Measurements from ENCODE around the gene SYNJ2.

Gene SYNJ2

DNA sequence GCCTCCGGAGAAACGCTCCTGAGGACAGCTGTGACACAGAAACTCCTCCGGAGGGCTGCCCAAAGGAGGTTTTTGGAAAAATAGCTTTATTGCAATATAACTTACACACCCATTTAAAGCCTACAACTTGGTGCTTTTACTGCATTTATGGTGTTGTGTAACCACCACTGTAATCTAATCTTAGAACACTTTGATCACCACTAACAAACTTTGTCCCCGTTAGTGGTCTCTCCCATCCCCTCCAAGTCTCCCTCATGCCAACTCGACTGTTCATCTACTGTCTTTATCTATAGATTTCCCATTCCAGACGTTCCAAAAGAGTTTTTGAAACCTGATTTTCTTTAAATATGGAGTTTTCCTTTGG is 62.8 kb downstream of the SYNJ2 start:
- no peak for DNase-seq

DNA sequence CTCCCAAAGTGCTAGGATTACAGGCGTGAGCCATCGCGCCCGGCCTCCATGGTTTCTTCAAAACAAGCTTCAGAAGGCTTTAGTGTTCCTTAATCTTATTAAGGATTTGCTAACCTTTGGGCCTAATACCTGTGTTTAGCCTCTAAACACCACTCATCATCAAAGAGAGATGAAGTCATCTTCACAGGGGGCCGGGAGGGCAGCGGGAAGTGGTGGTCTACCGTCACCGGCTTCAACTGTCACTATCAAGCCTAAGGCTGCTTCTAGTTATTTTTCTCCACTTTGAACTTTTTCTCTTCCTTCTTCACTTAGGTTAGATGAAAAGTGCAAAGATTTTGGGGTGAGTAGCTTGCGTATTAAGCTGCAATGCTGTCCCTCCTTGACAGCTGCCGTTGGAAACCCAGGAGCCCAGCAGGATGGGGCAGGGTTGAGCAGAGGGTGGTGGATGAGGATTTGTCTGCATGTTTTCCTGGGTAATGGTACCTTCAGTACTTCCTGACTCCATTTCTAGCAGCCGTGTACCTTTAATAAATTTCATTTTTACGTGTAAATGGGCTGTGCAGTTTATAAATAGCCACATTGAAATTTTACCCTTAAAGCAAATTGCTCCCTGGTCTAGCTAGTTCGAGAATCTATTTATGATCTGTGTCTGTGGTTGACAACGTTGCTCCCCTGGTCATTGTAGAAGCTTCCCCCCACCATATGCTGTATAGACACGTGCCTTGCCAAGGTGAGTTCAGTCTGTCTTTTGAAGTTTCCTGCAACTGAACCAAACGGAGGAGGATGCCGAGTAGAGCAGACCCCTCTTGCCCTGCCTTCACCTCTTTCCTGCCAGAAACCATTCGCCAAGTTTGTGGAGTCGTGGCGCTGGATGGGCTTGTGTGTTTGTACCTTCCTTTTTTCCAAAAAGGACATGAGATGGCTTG is 64.8 kb downstream of the SYNJ2 start:
- DNase-seq: no peak

DNA sequence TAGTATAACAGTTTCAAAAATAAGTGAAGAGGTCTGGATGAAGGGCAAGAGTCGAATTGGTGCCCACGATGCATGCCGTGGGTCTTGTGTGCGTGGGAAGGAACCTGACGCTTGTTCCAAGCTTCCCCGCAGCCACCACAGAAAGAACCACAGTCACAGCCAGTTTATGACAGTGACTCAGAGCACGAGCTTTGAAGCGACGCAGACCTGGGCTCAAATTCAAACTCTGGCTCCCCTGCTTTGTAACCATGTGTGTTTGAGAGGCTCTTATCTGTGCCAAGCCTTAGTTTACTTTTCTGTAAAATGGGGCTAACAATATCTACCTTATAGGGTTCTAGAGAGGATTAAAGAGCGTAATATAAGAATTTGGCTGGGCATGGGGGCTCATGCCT is 65.5 kb downstream of the SYNJ2 start:
- DNase-seq: peak; percentile 73

DNA sequence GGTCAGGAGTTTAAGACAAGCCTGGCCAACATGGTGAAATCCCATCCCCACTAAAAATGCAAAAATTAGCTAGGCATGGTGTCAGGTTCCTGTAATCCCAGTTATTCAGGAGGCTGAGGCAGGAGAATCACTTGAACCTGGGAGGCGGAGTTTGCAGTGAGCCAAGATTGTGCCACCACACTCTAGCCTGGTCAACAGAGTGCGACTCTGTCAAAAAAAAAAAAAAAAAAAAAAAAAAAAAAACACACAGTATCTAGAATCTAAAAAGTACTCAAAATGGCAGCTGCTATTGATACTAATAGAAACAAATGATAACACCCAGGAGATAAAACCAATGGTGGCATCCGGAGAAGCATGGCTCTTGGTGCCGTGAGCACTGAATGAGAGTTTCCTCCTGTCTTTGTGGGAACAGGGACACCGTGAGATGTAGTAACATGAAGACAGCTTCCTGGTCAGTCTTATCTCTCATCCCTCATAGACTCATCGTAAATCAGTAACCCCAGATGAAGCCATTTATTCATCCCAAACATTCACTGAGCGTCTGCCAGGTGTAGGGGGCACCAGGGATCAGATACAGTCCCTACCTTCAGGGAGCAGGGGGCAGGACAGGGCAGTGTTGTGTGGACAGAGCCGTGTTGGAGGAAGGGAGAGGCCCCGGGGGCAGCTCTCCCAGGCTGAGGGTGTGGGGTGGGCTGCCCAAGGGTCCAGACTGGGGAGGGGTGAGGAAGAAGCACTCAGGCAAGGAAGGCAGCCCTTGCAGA is 66.1 kb downstream of the SYNJ2 start:
- DNase-seq: no peak

DNA sequence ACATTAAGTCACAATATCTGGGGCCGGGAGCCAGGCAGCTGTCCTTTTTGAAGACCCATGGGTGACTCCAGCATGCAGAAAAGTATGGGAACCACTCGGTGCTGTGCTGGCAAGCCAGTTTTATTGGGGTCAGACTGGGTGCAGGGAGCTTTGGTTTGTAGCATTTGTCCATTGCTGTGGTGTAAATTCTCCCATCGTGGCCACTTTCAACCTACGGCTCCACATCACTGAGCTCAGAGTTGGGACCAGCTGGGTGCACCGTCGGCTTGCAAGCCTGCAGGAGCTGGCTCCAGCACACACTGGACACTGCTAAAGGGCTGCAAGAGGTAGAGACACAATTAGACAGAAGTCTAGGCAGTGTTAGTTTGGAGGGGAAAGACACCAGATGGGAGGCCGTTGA is 66.9 kb downstream of the SYNJ2 start:
- DNase-seq: no peak

DNA sequence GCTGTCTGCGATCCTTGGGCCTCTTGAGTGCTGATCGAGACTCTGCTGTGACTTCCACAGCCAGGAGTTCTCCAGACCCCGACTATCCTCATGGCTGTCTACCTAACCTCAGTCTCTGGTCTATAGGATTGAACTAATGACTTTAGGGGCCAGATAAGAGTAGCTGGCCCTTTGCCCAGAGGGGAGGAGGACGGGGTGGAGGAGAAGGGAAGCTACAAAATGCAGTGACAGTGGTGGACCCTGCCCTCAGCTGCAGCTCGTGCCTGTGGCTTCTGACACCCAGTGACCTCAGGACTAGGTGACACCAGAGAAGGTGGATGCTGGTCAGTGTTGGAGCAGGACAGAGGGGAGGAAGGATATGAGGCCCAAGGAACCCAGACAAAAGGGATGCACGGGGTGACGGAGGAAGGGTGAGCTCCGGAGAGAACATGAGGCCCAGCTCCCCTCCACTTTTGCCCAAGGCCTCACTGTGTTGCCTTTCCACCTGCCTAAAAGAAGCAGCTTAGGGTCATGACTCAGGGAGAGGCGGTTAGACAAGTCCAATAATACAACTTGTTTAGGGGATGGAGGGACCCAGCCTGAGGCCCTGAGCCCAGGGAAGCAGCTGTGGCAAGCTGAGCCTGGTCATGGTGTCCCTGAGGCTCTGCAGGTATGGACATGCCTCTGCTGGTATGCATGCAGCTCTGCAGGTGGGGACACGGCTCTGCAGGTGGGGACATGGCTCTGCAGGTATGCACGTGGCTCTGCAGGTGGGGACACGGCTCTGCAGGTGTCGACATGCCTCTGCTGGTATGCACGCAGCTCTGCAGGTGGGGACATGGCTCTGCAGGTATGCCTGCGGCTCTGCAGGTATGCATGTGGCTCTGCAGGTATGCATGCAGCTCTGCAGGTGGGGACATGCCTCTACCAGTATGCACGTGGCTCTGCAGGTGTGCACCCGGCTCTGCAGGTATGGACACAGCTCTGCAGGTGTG is 67.7 kb downstream of the SYNJ2 start:
- no peak for DNase-seq

DNA sequence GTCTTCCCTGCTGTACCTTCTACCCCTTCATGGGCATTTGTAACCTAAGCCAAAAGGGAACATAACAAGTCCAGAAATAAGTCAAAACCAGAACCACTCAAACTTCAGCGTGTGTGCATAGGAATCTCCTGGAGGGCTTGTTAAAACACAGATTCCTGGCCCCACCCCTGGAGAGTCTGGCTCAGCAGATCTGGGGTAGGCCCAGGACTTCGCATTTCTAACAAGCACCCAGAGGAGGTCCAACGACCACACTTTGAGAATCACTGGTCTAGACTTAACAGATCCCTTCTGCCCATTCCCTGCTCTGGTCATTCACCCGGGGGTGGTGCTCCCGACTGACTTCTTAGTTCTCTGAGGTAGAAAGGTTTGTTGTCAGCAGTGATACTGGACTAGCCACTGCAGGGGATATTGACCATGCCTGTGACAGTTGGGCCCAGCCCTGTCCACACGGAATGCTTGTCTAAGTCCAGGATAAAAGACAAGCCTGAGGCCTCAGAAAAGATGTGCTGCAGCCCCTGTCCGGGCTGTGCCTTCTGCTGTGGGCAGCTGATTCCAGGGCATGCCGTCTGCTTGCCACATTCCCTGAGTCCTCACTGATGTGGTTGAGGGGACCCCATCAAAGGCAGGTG is 68.6 kb downstream of the SYNJ2 start:
- DNase-seq: no peak

DNA sequence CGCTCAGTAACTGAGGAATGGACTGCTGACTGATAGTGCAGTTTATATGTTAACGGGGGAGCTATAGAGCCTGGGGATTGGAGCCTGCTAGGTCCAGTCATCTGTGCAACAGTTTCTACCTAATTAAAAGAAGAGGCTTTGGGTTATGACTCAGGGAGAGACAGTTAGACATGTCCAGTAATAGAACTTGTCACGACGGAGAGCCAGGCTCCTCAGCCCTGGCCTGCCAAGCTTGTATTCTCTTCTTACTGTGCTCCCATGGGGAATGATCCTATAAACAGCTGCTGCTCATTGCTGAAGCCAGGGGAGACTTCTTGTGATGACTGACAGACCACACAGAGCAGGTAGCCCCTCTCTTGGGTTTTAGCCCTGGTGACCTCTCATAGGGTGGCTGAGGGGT is 69.3 kb downstream of the SYNJ2 start:
- DNase-seq: no peak

DNA sequence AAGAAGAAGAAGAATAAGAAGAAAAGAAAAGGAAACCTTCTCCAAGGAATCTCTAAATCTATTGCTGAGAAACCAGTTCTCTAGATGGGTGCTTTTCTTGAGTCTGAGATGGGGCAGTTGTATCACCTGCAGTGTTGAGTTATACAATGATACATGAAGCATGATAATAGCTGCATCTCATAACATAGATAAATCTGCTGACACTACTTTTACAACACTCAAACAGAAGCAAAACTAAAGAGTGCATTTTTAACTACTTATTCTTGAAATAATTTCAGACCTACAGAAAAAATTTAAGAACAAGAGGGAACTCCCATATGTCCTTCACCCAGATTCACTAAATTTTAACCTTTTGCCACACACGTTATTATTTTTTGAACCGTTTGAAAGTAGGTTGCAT is 70.3 kb downstream of the SYNJ2 start:
- DNase-seq: no peak

DNA sequence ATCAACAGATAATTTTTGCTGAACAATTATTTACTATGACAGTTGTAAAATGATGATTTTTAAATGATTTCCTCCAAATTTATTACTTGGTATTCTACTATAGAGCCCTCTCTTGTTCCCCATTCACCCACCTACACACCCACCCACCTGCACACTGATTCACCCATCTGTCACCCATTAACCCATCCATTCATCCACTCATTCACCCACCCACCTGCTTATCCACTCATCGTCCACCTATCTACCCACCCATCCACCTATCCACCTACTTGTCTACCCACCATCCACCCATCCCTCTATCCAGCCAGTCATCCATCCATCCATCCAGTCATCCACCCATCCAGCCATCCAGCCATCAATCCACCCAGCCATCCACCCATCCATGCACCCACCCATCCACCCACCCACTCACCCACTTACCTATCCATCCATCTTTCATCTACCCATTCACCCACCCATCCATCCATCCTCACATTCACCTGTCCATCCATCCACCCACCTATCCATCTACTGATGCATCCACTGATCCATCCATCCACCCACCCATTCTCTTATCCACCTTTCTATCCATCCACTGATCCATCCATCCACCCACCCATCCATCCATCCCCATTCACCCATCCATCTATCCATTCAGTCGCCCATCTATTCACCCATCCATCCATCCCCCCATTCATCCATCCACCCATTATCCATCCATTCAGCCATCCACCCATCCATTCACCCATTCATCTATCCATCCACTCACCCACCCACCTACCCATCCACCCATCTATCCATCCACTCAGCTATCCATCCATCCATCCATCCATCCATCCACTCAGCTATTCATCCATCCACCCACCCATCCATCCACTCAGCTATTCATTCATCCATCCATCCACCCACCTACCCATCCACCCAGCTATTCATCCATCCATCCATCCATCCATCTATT is 72.0 kb downstream of the SYNJ2 start:
- DNase-seq: no peak

DNA sequence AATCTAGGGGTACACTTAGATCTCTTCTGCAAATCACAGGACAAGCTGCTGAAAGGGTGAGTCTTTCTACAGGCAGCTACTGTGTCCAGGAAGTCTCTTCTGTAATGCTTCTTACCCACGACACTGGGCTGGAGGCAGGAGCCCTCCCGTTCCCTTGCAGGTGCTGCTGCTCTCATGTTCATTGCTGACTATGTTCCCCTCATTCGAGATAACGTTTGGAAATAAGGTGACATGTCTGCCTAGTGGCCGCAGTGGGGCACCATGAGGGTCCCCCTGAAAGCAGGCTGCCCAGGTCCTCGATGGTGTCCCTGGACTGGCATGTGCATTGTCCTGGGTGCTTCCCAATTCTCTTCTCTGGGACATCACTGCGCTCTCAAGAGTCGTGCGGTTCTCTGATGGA is 74.7 kb downstream of the SYNJ2 start:
- DNase-seq: no peak

DNA sequence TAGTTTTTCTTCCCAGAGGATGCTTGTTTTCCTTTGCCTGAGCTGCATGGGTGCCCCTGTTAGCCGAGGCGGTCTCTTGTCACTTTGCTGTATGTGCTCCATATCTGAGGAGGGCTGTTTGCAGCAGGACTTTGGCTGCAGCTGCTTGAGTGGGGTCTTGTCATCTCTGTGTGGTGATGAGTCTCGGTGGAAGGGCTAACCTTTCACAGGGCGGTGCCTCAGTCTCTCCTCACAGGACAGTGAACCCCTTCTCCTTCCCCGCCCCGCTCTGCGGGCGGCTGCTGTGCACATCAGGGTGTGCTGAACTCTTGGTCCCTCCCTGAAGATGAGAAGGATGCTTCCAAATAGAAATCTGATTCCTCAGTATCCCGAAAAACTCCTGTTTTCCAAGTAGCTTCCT is 75.1 kb downstream of the SYNJ2 start:
- no peak for DNase-seq

DNA sequence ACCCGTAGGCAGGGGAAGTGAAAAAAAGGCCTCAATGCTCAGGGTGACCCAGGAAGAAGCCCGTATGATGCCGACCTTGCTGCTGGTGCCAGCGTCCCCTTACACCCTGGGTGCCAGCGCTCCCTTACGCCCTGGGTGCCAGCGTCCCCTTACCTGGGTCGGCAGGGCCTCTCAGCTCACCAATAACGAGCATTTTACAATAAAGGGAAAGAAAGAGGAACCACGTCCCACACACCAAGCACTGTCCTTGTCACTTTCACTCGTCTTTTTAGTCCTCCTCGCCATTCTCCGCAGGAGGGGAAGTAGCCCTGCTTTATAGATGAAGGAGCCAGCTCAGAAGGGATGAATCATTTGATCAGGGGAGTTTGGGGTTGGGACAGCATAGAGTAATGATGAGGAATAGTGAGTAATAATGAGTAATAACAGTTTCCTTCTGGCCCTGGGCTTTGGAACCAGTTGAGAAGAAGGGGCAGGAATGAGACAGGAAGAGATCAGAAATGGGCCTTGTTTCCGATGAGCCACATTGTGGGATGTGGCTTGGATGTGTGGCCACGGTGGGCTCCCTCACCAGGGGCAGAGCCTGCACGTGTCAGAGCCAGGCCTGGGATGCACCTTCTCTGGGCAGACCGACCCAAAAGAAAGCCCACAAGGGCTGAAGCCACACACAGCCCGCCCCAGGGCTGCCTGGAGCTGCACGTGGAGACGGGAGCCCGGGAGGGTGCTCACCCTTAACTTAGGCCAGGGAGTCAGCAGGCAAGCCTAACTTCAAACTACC is 75.7 kb downstream of the SYNJ2 start:
- no peak for DNase-seq

DNA sequence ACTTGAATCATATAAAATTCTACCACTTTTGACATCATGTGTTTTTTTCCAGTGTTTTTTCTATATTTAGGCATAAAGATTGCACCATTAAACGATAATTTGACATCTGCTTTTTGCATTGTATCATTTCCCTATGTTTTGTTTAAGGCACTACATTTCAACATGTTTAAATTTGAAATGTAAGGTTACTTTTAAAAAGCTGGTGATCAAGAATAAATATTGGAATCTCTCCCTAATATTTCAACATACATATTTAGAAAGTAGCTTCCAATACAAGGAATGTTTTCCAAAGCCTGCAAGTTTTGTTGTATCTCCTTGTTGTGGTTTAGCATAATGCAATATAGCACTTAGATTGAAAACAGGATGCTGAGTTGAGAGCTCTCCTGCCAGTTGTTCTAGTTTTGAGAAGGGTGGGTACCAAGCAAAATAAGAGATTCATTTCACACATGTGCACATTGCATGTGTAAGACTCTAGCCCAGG is 76.5 kb downstream of the SYNJ2 start:
- no peak for DNase-seq

DNA sequence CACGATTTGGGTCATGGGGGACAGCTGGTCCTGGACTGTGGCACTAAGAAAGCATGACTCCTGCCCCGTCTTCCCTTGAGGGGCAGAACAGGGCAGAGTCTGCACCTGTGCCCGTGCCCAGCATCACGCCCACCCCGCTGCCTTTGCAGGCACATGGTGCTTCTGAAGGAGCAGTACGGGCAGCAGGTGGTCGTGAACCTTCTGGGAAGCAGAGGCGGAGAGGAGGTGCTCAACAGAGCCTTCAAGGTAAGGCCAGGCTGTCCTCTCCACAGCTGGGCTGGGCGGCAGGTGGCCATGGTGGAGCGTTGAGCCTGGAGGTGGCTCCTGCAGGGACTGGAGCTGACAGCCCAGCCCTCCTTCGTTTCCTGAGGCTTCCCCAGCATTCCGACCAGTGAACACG is 77.4 kb downstream of the SYNJ2 start:
- no peak for DNase-seq

DNA sequence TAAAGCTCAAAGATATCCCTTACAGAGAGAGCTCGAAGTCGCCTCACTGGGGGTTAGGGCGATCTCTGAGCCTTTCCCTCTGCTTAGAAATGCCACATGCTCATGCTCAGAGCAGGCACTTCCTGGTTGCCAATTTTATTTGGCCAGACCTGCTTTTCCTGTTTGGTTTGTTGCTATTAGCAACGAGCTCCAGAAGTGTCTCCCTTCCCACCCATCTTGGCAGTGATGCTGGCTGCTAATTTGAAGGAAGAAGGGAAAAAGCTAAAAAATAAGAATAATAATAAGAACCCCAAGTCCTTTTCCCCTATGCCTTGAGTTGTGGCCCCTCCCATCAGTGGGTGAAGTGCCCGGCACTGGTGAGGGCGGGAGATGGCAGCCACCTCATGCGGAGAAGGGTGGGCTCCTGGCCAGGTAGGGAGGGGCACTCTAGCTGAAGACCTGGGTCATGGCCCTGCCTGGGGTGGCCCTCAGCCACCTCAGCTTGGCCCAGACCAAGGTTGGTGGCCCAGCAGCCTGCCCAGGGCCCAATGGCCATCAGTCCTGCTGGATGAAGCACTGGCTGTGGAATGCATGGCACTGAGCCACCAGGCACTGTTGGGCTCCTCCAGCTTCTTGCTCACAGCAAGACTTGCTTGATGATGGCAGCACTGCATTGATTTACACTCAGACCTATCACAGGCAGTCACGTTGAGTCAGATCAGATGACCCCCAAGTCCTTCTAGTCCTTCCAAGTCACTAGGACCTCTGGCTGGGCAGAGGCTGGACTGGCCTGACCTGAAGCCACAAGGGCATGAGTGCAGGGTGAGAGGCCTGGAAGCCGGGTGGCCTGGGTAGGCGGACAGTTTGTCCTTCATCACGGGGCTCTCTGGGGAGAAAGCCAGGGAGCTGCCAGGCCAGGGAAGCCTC is 79.0 kb downstream of the SYNJ2 start:
- peak; percentile 24 for DNase-seq

DNA sequence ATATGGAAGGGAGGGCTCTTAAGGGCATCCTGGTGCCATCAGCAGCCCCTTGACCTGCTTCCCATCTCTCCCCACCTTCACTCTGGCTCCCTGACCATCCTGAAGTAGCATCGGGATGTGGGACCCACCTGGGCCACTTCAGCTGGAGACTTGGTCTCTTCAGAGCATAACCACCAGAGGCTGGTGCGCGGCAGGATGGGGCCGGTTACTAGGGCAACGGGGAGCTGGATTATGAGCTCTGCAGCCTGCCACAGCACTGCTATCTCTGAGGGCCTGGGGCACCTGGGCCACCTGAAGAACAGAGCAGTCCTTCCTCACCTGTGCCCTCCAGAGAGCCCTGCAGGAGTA is 79.7 kb downstream of the SYNJ2 start:
- no peak for DNase-seq

DNA sequence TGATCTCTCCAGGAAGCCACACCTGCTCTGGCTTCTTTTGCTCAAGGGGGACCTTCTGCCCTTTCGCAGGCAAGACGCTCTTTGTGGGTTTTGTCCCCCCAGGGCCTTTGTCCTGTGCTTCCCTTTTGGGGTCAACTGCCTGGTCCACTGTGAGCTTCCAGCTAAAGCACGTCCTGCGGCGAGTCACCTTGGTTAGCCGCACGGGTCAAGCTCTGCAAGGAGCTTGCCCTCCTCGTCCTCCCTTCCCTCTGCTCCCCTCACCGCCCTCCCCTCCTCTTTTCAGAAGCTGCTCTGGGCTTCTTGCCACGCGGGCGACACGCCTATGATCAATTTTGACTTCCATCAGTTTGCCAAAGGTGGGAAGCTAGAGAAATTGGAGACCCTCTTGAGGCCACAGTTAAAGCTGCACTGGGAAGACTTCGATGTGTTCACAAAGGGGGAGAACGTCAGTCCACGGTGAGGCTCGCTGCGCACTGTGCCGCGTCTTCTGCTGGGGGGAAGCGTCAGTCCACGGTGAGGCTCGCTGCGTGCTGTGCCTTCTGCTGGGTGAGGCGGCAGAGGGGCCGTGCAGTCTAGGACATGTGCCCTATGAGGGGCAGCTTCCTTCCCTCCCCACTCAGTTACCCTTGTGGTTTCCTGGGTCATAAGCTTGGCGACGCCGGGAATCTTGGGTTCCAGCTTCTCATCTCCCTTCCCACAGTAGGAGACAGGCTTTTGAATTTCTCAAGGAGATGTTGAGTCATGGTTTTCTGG is 80.2 kb downstream of the SYNJ2 start:
- no peak for DNase-seq

DNA sequence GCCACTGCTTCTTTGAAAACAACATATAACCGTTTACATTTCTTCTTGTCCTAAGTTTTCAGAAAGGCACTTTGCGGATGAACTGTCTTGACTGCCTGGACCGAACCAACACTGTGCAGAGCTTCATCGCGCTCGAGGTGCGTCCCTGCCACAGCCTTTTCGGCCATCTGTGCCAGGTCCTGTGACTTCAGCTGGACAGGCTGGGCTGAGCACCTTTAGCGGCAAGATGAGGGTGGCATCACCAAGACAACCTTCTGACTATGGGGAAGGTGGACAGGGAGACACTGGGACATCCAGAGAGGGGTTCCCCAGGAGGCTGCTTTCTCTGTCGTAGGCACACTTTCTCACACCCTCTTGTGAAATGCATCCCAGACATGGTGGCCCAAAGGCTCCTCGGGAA is 82.1 kb downstream of the SYNJ2 start:
- DNase-seq: no peak
